COLO668 (cell line): Measurements from ENCODE around the gene SEC24D.
"Not testable (repeated sequence)": the region's sequence is repeated elsewhere in the genome, so short reads cannot be mapped to it uniquely, and the experiment has no call there.

Experiments
- DNase-seq: peaks from one replicate; lab custom pipeline; 2025; ENCODE audit not compliant: unreplicated experiment; lab: John Stamatoyannopoulos, UW

SEC24D gene

DNA sequence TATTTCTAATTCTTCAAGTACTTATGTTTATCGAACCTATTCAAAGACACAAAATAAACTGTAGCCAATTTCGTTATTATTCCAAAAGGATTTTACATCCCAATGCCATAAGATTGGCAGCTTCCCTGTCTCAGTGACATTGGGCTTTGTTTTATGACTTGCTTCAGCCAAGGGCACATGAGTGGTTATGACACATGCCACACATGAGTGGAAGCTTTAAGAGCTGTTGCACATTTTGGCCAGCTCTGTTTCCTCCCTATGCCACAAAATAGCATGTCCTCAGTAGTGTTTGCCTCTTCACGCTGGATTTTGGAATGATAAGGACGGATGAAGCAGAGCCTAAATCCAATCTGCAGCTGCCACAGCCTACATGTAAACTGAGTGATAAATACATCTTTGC lies 21.9 kb downstream of the SEC24D start:
- no peak for DNase-seq

DNA sequence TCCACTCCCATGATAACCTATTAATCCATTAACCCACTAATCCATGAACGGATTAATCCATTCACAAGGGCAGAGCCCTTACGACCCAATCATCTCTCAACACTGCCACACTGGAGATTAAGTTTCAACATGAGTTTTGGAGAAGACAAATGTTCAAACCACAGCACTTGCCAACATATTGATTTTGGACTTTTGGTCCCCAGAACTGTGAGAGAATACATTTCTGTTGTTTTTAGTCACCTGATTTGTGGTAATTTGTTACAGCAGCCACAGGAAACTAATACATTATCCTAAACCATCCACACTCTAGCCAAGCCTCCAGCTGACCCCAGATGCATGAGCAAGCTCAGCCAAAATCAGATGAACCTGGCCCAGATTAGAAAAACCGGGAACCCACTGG lies 22.4 kb downstream of the SEC24D start:
- no peak for DNase-seq

DNA sequence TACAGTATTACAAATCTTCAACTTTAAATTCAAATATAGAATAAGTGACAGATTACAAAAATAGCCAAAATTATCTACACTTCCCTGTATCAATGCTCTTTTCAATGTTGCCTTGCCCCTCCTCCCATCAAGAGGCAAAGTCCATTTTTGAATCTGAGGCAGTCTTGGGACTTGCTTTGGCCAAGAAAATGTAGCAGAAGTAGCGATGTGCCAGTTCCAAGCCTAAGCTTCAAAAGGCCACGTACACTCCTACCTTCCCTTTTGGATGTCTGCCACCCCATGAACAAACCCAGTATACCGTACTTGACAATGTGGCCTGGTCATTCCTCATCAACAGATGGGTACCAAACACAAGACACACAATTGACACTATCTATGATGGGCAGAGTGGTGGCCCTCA lies 24.1 kb downstream of the SEC24D start:
- DNase-seq = no peak

DNA sequence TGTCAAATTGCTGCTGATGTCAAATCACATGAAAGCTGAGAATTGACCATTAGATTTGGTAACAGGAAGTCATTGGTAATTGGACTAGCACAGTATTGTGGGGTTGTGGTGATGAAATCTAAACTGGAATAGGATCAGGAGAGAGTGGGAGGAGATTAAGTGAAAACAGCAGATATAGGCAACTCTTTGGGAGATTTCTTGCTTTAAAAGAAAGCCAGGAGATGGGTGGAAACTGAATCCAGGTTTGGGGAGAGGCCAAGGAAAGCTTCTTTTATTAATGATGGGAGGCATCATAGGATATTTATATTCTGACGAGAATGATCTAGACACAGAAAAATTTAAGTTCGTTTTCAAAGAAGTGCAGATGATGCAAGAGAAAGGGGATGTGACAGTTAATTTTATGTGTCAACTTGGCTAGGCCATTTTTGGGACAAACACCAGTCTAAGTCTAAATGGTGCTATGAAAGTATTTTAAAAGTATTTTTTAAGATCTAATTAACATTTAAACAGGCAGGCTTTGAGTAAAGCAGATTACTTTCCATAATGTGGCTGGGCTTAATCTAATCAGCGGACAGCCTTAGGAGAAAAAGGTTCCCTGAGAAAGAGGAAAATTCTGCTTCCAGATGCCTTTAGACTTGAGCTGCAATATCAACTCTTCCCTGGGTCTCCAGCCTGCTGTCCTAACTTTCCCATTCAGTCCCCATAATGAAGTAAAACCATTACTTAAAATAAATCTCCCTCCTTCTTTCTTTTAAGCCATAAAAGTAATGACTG lies 24.7 kb downstream of the SEC24D start:
- DNase-seq = no peak

DNA sequence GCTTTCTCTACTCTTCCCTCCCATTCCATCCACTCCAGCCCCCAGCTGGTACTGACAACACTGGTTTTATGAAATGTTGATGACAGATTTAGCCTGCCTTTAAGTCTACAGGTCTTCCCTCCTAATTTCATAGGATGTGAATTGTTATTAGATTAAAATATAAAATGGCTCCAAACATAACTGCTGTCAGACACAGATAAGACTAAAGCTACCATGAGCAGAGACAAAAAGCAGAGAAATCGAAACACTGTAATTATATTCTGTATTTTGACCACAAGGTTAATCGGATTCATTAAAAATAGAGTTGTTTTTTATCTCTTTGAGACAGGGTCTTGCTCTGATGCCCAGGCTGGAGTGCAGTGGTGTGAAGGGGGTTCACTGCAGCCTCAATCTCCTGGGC lies 28.3 kb downstream of the SEC24D start:
- no peak for DNase-seq

DNA sequence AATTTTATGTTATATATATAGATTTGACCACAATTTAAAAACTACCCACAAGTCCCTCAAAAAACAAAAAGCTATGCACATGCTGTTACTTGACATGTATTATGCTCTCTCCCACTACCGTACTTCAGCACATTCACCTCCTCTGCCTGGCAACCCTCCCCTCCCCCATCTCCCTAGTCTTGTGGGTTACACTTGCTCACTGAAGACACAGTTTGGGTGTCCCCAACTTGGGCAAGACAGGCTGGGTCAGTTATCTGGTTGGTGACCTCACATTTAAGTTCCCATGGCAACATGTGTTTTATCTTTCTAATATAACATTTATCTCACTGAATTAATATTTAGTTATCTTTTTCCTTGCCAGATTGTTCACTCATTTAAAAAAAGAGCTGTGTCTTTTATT lies 32.7 kb downstream of the SEC24D start:
- DNase-seq = no peak

DNA sequence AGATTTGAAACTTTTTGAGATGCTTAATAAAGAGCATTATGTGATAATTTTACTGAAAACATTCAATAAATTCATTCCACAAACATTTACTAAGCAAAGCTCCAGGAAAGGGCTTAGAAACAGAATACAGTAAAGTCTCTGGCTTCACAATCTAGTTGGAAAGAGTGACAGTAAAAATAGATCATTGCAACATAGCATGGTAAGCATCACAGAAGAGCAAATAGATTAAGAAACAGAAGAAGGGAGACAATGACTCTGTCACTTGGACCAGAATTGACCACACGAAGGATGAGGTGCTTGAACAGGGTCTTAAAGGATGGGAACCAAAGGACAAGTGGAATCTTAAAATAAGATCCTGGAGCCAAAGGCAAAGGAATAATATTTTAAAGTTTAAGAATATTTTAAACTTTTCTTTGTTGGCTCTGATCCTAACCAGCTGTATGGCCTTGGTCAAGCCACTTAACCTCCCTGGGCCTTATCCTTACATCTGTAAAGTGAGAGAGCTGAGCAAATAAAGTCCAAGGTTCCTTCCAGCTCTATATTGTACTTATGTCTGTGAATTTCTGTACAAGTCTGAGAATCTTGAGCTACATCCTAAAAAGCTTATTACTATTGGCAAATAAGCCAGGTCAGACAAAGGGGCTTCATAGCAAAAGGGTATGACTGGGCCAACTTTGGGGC lies 33.9 kb downstream of the SEC24D start:
- no peak for DNase-seq

DNA sequence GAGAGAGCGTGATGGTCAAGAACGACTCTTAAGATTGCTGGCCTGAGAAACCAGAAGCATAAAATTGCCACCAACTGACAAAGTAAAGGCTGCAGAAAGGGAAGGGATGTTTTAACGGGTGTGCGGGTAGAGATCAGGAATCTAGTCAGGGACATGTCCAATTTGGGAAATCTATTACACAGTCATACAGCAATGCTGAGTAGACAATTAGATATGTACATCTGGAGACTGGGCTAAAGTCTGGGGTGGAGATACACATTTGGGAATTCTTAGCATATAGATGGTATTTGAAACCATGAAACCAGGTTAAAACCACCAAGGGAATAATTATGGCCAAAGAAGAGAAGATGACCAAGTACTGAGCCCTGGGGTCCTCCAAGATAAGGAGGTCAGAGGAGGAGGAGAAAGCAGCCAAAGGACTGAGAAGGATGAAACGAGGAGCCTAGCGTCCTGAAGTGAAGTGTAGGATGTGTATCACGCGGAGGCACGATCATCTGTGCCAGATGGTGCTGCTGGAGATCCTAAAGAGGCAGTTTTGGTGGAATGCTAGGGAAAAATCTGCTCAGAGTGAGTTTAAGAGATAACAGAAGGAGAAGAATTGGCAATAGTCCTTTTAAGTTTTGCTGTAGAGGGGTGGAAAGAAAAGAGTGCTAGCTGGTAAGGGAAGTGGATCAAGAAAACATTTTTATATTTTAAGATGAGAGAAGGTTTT lies 36.5 kb downstream of the SEC24D start:
- DNase-seq = no peak

DNA sequence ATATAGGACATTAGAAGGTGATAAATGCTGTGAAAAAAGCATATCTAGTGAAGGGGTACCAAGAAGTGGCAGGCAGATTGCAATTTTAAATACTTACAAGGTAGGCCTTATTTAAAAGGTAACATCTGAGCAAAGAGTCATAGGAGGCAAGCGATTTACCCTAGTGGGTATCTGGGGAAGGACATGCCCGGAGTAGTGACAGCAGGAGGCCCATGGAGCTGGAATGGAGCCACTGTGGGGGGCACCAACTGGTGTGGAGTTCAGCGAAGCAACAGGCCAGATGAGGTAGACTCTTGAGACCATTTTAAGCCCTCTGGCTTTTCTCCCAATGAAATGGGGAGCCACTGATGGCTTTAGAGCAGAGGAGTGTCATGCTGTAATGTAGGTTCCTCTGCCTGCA lies 37.3 kb downstream of the SEC24D start:
- DNase-seq = no peak

DNA sequence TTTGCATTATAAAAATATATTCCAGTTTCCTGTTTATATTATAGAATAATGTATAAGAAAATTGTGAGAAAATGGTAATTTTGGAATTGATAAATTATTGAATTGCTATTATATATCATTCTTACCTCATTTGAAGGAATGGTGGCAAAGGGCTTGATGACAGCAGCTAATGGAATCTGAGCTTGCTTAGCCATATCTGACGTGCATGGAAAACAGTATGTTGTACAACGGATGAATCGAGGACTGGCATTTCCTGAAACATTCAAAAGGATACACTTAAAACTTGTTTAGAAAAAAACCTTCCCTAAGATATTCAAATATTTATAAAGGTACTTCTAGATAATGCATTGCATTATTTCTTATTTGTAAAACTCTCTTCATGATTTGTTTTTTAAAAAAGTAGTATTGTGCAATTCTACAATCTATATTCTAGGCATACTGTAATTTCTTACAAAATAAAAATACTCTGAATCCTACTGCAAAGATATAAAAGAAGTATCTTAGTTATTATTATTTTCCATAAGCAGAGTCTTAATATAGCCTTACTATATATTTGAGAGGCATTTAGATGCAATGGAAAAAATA lies 38.3 kb downstream of the SEC24D start:
- DNase-seq = no peak

DNA sequence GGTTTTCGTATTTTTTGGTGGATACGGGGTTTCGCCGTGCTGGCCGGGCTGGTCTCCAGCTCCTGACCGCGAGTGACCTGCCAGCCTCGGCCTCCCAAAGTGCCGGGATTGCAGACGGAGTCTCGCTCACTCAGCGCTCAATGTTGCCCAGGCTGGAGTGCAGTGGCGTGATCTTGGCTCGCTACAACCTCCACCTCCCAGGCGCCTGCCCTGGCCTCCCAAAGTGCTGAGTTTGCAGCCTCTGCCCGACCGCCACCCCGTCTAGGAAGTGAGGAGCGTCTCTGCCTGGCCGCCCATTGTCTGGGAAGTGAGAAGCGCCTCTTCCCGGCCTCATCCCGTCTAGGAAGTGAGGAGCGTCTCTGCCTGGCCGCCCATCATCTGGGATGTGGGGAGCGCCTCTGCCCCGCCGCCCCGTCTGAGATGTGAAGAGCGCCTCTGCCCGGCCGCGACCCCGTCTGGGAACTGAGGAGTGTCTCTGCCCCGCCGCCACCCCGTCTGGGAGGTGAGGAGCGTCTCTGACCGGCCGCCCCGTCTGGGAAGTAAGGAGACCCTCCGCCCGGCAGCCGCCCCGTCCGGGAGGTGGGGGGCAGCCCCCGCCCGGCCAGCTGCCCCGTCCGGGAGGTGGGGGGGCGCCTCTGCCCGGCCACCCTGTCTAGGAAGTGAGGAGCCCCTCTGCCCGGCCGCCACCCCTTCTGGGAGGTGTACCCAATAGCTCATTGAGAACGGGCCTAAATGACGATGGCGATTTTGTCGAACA lies 44.1 kb downstream of the SEC24D start:
- DNase-seq = not testable (repeated sequence)

DNA sequence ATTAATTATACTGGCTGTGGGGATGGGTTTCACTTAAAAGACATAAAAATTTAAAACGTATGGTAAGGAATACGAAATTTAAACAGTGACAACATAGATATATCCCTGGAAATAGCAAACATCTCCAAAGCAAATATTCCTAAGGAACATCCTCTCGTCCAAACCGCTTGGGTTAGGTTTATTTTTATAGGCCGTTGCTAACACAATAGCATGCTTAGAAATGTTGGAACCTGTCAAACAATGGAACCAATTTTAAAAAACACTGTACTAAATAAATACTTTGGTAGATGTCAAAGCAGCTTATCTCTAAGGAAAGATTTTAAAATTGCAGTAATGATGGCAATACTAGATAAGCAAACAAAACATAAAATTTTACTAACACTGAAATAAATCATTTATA lies 45.4 kb downstream of the SEC24D start:
- no peak for DNase-seq

DNA sequence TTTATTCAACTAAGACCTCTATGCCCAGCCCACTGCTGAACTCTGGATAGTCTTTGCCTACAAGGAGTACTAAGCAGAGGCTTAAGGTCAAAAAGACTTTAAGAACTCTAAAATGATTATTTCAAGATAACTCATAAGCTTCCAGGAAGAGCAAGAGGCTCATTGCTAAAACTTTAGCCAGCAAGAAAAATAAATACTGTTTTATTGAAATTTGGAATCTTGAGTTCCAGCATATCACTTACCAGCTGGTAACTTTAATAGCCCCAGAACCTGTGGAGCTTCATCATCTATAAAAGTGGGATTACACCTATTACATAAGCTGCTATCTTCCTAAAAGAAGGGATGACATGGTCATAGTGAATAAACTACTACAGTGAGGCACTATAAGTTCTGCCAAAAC lies 47.0 kb downstream of the SEC24D start:
- no peak for DNase-seq

DNA sequence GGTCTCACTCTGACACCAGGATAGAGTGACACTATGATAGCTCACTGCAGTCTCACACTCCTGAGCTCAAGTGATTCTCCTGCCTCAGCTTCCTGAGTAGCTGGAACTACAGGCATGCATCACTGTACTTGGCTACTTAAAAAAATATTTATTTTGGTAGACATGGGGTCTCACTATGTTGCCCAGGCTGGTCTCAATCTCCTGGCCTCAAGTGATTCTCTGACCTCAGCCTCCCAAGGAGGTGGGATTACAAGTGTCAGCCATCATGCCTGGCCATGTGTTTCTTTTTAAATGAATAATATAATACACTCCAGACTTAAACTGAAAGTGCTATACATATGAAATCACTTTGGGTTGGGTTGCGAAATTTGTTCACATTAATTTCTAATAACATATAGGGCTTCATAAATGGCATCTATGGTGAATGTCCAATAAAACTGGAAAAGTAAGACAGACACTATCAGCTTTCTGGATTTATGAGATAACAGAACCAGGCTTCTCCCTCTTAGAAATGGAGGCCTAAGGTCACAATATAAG lies 48.0 kb downstream of the SEC24D start:
- DNase-seq = no peak

DNA sequence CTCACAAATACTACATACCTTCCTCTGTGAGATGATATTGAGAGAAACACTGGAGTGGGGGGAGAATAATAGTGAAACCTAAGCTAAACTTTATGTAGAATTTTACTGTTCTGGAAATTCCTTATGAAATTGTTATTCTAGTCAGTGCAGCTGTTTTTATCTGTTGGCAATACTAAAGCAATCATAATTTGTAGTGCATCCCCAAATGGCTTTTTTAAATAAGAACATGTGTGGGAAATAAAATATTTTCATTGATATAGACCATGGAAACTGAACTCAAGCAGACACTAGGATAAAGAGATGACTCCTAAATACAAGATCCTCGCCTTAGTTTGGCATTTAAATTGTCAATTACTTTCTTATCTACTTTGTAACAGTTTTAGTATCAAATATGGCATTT lies 51.1 kb downstream of the SEC24D start:
- DNase-seq = no peak

DNA sequence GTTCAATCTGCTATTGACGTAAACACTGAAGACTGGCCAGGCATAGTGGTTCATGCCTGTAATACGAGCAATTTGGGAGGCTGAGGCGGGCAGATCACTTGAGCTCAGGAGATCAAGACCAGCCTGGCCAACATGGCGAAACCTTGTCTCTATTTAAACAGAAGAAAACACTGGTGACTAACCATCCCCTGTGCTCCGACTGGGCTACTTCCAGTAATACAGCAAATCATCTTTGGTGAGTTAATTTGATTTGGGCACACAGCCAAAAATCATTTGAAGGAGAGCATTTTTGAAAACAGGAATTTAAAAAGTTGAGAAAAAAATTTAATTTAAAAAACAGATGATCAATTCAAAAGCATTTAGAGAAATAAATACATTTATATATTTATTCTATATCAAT lies 52.0 kb downstream of the SEC24D start:
- DNase-seq = no peak

DNA sequence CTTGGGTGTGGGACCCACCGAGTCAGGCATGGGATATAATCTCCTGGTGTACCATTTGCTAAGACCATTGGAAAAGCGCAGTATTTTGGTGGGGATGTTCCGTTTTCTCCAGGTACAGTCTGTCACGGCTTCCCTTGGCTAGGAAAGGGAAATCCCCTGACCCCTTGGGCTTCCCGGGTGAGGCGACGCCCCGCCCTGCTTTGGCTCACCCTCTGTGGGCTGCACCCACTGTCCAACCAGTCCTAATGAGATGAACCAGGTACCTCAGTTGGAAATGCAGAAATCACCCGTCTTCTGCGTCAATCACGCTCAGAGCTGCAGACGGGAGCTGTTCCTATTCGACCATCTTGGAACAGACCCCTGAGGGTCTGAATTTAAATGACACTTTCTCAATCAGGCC lies 53.0 kb downstream of the SEC24D start:
- DNase-seq = not testable (repeated sequence)

DNA sequence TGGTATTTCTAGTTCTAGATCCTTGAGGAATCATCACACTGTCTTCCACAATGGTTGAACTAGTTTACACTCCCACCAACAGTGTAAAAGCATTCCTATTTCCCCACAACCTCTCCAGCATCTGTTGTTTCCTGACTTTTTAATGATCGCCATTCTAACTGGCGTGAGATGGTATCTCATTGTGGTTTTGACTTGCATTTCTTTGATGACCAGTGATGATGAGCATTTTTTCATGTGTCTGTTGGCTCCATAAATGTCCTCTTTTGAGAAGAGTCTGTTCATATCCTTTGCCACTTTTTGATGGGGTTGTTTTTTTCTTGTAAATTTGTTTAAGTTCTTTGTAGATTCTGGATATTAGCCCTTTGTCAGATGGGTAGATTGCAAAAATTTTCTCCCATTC lies 58.3 kb downstream of the SEC24D start:
- DNase-seq = not testable (repeated sequence)

DNA sequence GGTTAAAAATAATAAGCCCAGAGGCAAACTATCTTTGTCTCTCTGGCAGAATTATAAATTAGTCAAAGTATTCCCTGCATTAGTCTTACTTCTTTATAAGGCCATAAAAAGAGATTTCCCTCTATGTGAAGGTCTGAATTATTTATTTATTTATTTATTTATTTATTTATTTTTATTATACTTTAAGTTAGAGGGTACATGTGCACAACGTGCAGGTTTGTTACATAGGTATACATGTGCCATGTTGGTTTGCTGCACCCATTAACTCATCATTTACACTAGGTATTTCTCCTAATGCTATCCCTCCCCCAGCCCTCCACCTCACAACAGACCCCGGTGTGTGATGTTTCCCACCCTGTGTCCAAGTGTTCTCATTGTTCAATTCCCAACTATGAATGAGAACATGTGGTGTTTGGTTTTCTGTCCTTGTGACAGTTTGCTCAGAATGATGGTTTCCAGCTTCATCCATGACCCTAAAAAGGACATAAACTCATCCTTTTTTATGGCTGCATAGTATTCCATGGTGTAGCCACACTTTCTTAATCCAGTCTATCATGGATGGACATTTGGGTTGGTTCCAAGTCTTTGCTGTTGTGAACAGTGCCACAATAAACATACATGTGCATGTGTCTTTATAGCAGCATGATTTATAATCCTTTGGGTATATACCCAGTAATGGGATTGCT lies 58.8 kb downstream of the SEC24D start:
- DNase-seq = not testable (repeated sequence)
